ENCODE results near the gene ATP1A1.

Gene ATP1A1

DNA sequence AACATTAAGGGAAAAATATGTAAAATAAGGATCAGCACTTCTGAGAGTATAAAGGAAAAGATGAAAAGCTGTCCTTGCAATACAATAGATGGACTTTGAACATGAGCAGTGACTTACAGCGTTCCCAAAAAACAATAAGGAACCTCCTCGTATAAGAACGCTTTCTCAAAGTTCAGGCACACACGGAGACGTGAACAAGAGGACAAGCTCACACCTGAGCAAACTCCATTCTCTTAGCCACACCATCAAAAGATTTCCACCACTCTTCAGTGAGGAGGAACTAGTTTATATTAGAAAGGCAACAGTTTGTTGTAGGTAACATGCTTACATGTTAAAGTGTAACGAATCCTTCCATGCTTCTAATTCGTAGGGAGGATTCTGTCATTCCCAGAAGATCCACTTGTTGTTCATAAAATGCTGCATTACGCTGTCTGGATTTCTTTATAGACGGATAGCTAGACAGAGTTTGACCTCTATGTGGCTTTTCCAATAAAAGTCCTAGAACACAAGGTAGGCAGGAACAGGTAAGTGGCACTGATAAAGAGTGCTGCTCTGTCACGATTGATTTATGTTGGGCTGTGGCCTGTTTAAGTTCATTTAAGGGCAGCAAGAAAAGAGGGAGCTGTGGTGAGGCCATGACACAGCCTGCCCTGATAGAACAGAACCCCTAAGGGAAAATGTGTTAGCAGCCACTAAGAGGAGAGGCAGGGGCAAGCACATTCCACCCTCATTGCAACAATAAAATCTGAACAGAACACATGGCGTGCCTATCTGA is 37.0 kb upstream of the ATP1A1 start:
- no peak overlapping the region for H3K9ac ChIP-seq (ENCODE audit: low read depth, low read length, poor library complexity)
- no peak overlapping the region for H2AFZ ChIP-seq (ENCODE audit: low read length)
- H3K36me3 ChIP-seq (replicated peaks in 1 of 2; ENCODE audit: control insufficient read depth in 2 of 2, insufficient read depth in 2 of 2, low read length in 2 of 2) = no peaks in the 10 kb centered on the region
- H2BK15ac ChIP-seq (ENCODE audit: low read length) = no peak overlapping the region
- H3K14ac ChIP-seq (ENCODE audit: low read length) = no peak overlapping the region
- H2BK120ac ChIP-seq (ENCODE audit: low read depth, low read length) = no peak overlapping the region
- no peak overlapping the region for H3K4ac ChIP-seq (ENCODE audit: low read length)
- WGBS, 2 donors (ENCODE audit: extremely low coverage in 2 of 2, insufficient read length in 2 of 2, insufficient replicate concordance in 1 of 2) = no CpG with 5 or more reads among the region's 11 CpGs
- H3K18ac ChIP-seq (ENCODE audit: low read length) = no peak overlapping the region
- H2BK5ac ChIP-seq (ENCODE audit: low read length) = no peak overlapping the region
- H3K9me3 ChIP-seq (replicated peaks in 1 of 2; ENCODE audit: control insufficient read depth in 2 of 2, insufficient read depth in 1 of 2, low read depth in 1 of 2, low read length in 2 of 2) = no peaks in the 10 kb centered on the region
- H3K27ac ChIP-seq (replicated peaks; ENCODE audit: low read length) = no peak overlapping the region
- H2BK12ac ChIP-seq (ENCODE audit: low read length) = no peak overlapping the region
- H3K23ac ChIP-seq (ENCODE audit: low read depth, low read length, poor library complexity) = no peak overlapping the region
- DNase-seq (ENCODE audit: low spot score) = no peak
- no peaks in the 10 kb centered on the region for H3K4me1 ChIP-seq (ENCODE audit: control insufficient read depth in 2 of 2, insufficient read depth in 1 of 2, low read depth in 1 of 2, low read length in 2 of 2)
- H4K8ac ChIP-seq (ENCODE audit: low read depth, low read length) = no peak overlapping the region
- peaks cover 0 to 7% (median 0%) of the 10 kb centered on the region in 3 experiments for H3K27me3 ChIP-seq (ENCODE audit: control insufficient read depth in 3 of 3, insufficient read depth in 3 of 3, low read depth in 1 of 3, low read length in 3 of 3)
- no peak overlapping the region for H3K4me2 ChIP-seq (ENCODE audit: insufficient read depth, low read length, poor library complexity, severe bottlenecking)
- no peak overlapping the region for H2AK5ac ChIP-seq (ENCODE audit: low read depth, low read length)
- H3K4me3 ChIP-seq (ENCODE audit: low read length in 2 of 2) = no peak overlapping the region
- no peaks in the 10 kb centered on the region for H3K79me1 ChIP-seq (ENCODE audit: low read depth, low read length)
- no peak overlapping the region for H4K91ac ChIP-seq (ENCODE audit: low read depth, low read length, poor library complexity)

DNA sequence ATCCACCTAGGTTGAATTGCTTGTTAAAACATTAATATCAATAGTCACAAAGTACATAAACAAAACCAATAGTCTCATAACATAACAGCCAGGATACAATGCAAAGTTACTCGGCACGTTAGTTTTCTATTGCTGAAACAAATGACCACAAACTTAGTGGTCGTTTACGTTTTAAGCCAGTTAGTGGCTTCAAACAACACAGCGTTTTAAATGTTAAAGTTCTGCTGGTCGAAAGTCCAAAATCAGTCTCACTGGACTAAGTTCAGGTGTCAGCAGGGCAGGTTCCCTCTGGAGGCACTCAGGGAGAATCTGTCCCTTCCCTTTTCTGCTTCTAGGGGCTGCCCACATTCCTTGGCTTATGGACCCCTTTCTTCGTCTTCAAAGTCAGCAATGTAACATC is 35.6 kb upstream of the ATP1A1 start:
- no CpG with 5 or more reads among the region's 7 CpGs for WGBS, 2 donors (ENCODE audit: extremely low coverage in 2 of 2, insufficient read length in 2 of 2, insufficient replicate concordance in 1 of 2)
- no peak overlapping the region for H2AFZ ChIP-seq (ENCODE audit: low read length)
- H3K4me3 ChIP-seq (ENCODE audit: low read length in 2 of 2) = no peak overlapping the region
- no peak overlapping the region for H2BK12ac ChIP-seq (ENCODE audit: low read length)
- no peaks in the 10 kb centered on the region for H3K36me3 ChIP-seq (replicated peaks in 1 of 2; ENCODE audit: control insufficient read depth in 2 of 2, insufficient read depth in 2 of 2, low read length in 2 of 2)
- no peak overlapping the region for H3K9ac ChIP-seq (ENCODE audit: low read depth, low read length, poor library complexity)
- DNase-seq (ENCODE audit: low spot score) = no peak
- H3K4me2 ChIP-seq (ENCODE audit: insufficient read depth, low read length, poor library complexity, severe bottlenecking) = no peak overlapping the region
- no peak overlapping the region for H3K23ac ChIP-seq (ENCODE audit: low read depth, low read length, poor library complexity)
- no peak overlapping the region for H3K4ac ChIP-seq (ENCODE audit: low read length)
- peaks cover 0 to 7% (median 0%) of the 10 kb centered on the region in 3 experiments for H3K27me3 ChIP-seq (ENCODE audit: control insufficient read depth in 3 of 3, insufficient read depth in 3 of 3, low read depth in 1 of 3, low read length in 3 of 3)
- no peak overlapping the region for H4K8ac ChIP-seq (ENCODE audit: low read depth, low read length)
- no peaks in the 10 kb centered on the region for H3K79me1 ChIP-seq (ENCODE audit: low read depth, low read length)
- no peak overlapping the region for H3K14ac ChIP-seq (ENCODE audit: low read length)
- no peak overlapping the region for H2BK5ac ChIP-seq (ENCODE audit: low read length)
- H3K27ac ChIP-seq (replicated peaks; ENCODE audit: low read length) = no peak overlapping the region
- H4K91ac ChIP-seq (ENCODE audit: low read depth, low read length, poor library complexity) = no peak overlapping the region
- H2AK5ac ChIP-seq (ENCODE audit: low read depth, low read length) = no peak overlapping the region
- H3K9me3 ChIP-seq (replicated peaks in 1 of 2; ENCODE audit: control insufficient read depth in 2 of 2, insufficient read depth in 1 of 2, low read depth in 1 of 2, low read length in 2 of 2) = no peaks in the 10 kb centered on the region
- H2BK120ac ChIP-seq (ENCODE audit: low read depth, low read length) = no peak overlapping the region
- no peak overlapping the region for H2BK15ac ChIP-seq (ENCODE audit: low read length)
- no peaks in the 10 kb centered on the region for H3K4me1 ChIP-seq (ENCODE audit: control insufficient read depth in 2 of 2, insufficient read depth in 1 of 2, low read depth in 1 of 2, low read length in 2 of 2)
- no peak overlapping the region for H3K18ac ChIP-seq (ENCODE audit: low read length)

DNA sequence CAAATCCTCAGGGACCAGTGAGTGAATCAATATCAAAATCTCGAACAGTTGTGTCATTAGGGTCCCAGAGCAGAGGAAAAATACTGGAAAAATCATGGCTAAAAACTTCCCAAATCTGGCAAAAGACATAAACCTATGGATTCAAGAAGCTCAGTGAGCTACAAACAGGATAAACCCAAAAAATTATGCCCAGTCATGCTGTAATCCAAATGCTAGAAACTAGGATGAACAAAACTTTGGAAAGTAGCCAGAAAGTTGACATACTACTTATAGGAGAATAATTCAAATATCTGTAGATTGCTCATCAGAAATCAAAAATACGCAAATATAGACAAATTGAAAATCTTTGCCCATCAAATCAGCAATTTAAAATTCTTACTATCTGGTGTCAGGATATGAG is 34.6 kb upstream of the ATP1A1 start:
- no CpG with 5 or more reads among the region's 2 CpGs for WGBS, 2 donors (ENCODE audit: extremely low coverage in 2 of 2, insufficient read length in 2 of 2, insufficient replicate concordance in 1 of 2)
- H3K9me3 ChIP-seq (replicated peaks in 1 of 2; ENCODE audit: control insufficient read depth in 2 of 2, insufficient read depth in 1 of 2, low read depth in 1 of 2, low read length in 2 of 2) = no peaks in the 10 kb centered on the region
- H3K14ac ChIP-seq (ENCODE audit: low read length) = no peak overlapping the region
- no peak overlapping the region for H2BK12ac ChIP-seq (ENCODE audit: low read length)
- no peak overlapping the region for H3K4ac ChIP-seq (ENCODE audit: low read length)
- no peak overlapping the region for H2BK5ac ChIP-seq (ENCODE audit: low read length)
- no peaks in the 10 kb centered on the region for H3K79me1 ChIP-seq (ENCODE audit: low read depth, low read length)
- H3K27ac ChIP-seq (replicated peaks; ENCODE audit: low read length) = no peak overlapping the region
- no peaks in the 10 kb centered on the region for H3K4me1 ChIP-seq (ENCODE audit: control insufficient read depth in 2 of 2, insufficient read depth in 1 of 2, low read depth in 1 of 2, low read length in 2 of 2)
- no peak overlapping the region for H2BK120ac ChIP-seq (ENCODE audit: low read depth, low read length)
- no peak overlapping the region for H3K9ac ChIP-seq (ENCODE audit: low read depth, low read length, poor library complexity)
- no peak overlapping the region for H3K23ac ChIP-seq (ENCODE audit: low read depth, low read length, poor library complexity)
- no peak for DNase-seq (ENCODE audit: low spot score)
- no peaks in the 10 kb centered on the region for H3K36me3 ChIP-seq (replicated peaks in 1 of 2; ENCODE audit: control insufficient read depth in 2 of 2, insufficient read depth in 2 of 2, low read length in 2 of 2)
- no peak overlapping the region for H3K4me2 ChIP-seq (ENCODE audit: insufficient read depth, low read length, poor library complexity, severe bottlenecking)
- H2AK5ac ChIP-seq (ENCODE audit: low read depth, low read length) = no peak overlapping the region
- no peak overlapping the region for H2BK15ac ChIP-seq (ENCODE audit: low read length)
- peaks cover 0 to 5% (median 0%) of the 10 kb centered on the region in 3 experiments for H3K27me3 ChIP-seq (ENCODE audit: control insufficient read depth in 3 of 3, insufficient read depth in 3 of 3, low read depth in 1 of 3, low read length in 3 of 3)
- no peak overlapping the region for H4K91ac ChIP-seq (ENCODE audit: low read depth, low read length, poor library complexity)
- H3K4me3 ChIP-seq (ENCODE audit: low read length in 2 of 2) = no peak overlapping the region
- H3K18ac ChIP-seq (ENCODE audit: low read length) = no peak overlapping the region
- no peak overlapping the region for H4K8ac ChIP-seq (ENCODE audit: low read depth, low read length)
- H2AFZ ChIP-seq (ENCODE audit: low read length) = no peak overlapping the region

DNA sequence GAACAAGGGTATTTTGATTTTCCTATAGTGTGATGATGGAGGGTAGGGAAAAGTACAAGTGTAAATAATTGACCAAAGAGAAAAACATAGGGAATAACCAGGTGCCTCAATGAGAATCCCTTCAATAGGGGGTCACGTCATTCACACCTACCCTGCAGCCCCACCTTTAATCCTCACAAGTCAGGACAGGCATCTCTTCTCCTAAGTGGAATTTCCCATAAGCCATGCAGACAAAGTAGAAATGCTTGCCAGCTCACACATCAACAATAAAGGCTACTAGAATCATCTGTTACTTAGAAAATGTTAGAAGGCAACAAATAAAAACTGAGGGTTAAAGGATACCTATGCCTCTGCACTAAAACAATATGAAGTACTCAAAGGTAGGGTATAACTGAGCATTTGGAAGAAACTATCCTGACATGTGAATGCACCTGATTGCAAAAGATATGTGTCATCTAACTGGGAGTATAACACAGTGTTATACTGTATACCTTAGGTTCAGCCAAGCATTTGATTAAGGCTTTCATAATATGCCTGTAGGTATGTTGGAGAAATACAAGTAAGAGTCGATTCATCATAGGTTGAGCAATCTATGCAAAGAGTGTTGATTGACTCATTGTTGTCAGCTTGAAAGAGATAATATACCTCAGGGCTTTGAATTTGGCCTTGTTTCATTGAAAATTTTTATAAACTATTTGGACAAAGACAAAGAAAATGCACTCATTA is 32.4 kb upstream of the ATP1A1 start:
- Histone ChIP-seq H3K14ac (ENCODE audit: low read length) (no peak overlapping the region), H4K91ac (ENCODE audit: low read depth, low read length, poor library complexity) (no peak overlapping the region), H3K4ac (ENCODE audit: low read length) (no peak overlapping the region), H3K4me1 (ENCODE audit: control insufficient read depth in 2 of 2, insufficient read depth in 1 of 2, low read depth in 1 of 2, low read length in 2 of 2) (peaks cover 0 to 1% of the 10 kb centered on the region in 2 donors), H3K23ac (ENCODE audit: low read depth, low read length, poor library complexity) (no peak overlapping the region), H2BK5ac (ENCODE audit: low read length) (no peak overlapping the region), H3K27me3 (ENCODE audit: control insufficient read depth in 3 of 3, insufficient read depth in 3 of 3, low read depth in 1 of 3, low read length in 3 of 3) (peaks cover 0 to 8% (median 0%) of the 10 kb centered on the region in 3 experiments), H4K8ac (ENCODE audit: low read depth, low read length) (no peak overlapping the region), H3K36me3 (replicated peaks in 1 of 2; ENCODE audit: control insufficient read depth in 2 of 2, insufficient read depth in 2 of 2, low read length in 2 of 2) (no peaks in the 10 kb centered on the region), H2AFZ (ENCODE audit: low read length) (no peak overlapping the region), H3K18ac (ENCODE audit: low read length) (no peak overlapping the region), H3K9ac (ENCODE audit: low read depth, low read length, poor library complexity) (no peak overlapping the region), H3K4me2 (ENCODE audit: insufficient read depth, low read length, poor library complexity, severe bottlenecking) (no peak overlapping the region), H2BK120ac (ENCODE audit: low read depth, low read length) (no peak overlapping the region), H3K9me3 (replicated peaks in 1 of 2; ENCODE audit: control insufficient read depth in 2 of 2, insufficient read depth in 1 of 2, low read depth in 1 of 2, low read length in 2 of 2) (no peaks in the 10 kb centered on the region), H2BK12ac (ENCODE audit: low read length) (no peak overlapping the region), H3K4me3 (ENCODE audit: low read length in 2 of 2) (no peak overlapping the region), H3K27ac (replicated peaks; ENCODE audit: low read length) (no peak overlapping the region), H2BK15ac (ENCODE audit: low read length) (no peak overlapping the region), H2AK5ac (ENCODE audit: low read depth, low read length) (no peak overlapping the region), H3K79me1 (ENCODE audit: low read depth, low read length) (no peaks in the 10 kb centered on the region)
- no CpG with 5 or more reads among the region's 2 CpGs for WGBS, 2 donors (ENCODE audit: extremely low coverage in 2 of 2, insufficient read length in 2 of 2, insufficient replicate concordance in 1 of 2)
- DNase-seq (ENCODE audit: low spot score) = no peak
